Urothelium cell line (cell line): Measurements from ENCODE around the gene CYB5B.

Experiments
- DNase-seq: peaks from one replicate; pipeline ENCODE4 v3.0.0; 2011; ENCODE audit warnings: low spot score, mixed read lengths
- FAIRE-seq: peaks from 2 replicates; lab custom pipeline; 2011; peaks lifted over from hg19 to GRCh38; lab: Jason Lieb, UNC

CYB5B gene

DNA sequence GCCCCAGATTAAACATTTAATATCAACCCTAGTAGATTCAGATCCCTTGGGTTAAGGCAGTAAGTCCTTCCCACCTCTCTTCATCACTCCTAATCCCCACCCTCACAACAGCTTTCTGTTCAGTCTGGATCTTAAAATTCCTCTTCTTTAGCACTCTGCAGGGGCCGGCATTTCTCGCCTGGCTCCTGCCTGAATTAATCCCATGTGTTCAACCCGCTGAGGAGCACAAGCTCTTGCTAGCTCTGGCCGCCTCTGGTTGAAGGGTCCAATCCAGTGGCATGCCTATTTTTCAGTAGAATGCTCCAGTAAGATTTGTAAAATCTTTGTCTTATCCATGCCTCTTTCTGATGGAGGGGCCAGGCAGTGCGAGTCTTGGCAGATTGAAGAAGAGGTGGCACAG is 59.2 kb downstream of the CYB5B start:
- DNase-seq (no peak), FAIRE-seq (no peak)

GRCh38 chr16:69485361-69485760 is 60.9 kb downstream of the CYB5B start:
- FAIRE-seq (no peak), DNase-seq (no peak)

DNA sequence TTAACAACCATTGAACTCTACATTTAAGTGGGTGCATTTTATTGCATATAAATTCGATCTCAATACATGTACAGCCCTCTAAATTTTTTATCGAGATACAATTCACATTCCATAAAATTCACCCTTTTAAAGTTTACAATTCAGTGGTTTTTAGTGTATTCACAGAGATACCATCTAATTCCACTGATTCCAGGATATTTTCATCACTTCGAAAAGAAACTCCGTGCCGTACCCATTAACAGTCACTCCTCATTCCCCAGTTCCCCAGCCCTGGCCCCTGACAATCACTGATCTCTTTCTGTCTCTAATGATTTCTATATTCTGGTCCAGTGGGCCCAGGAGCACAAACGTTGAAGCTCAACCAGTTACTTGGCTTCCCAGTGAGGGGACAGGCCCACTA is 61.4 kb downstream of the CYB5B start:
- FAIRE-seq (no peak), DNase-seq (no peak)

DNA sequence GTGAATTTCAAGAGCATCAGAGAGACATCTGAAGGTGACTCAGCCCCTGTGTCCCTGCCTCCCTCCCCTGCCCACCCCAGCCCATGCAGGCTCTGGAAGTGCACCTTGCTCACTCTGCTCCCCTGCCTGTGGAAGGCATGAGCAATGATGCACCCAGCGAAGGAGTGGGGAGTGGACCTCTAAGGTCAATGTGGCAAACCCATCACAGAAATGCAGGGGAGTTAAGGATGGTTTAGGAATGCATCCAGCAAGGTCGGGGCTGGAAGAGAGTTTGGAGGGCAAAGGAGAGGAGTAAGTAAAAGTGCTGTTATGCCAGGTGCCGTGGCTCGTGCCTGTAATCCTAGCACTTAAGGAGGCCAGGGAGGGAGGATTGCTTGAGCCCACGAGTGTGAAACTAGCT is 61.9 kb downstream of the CYB5B start:
- FAIRE-seq (no peak), DNase-seq (no peak)

DNA sequence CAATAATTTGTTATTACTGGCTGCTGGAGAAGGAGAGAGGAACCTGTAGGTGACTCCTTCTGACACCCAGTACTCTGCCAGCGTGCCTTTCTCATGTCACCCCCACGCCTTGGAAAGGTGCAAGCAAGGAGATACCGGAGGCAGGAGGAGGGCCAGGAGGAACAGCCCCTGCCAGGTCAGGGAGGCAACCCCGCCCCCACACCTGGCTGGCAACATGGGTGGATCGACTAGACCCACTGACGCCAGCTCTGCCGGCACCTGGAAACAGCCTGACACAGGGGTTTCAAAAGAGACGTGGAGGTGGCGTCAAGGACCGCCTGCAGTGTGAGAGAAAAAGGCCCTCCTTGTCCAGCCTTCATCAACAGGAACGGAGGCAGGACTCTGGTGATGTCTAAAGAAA is 62.3 kb downstream of the CYB5B start:
- FAIRE-seq = no peak
- DNase-seq = no peak

- no peak for DNase-seq
- FAIRE-seq = no peak
Measured at GRCh38 chr16:69490707-69491324, 66.4 kb downstream of the CYB5B start.

GRCh38 chr16:69494991-69495392 is 70.6 kb downstream of the CYB5B start:
- FAIRE-seq = no peak
- DNase-seq = no peak

DNA sequence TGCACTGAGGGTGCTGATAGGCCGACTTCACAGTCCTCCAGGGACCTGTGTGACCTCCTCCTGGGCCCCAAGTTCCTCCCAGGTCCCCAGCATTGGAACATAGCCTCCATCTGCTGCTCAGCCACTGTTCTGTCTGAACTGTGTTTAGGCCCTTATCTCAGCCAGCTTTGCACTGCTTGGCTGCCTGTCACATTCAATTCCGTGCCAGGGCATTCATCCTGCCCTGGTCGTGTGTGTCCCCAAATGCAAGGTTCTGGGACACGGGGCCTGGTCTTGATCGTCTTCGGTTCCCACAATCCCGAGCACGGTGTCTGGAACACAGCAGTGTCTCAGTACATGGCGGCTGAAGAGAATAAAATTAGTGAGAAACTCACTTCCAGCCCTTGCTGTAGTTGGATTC is 71.4 kb downstream of the CYB5B start:
- FAIRE-seq (no peak), DNase-seq (no peak)

DNA sequence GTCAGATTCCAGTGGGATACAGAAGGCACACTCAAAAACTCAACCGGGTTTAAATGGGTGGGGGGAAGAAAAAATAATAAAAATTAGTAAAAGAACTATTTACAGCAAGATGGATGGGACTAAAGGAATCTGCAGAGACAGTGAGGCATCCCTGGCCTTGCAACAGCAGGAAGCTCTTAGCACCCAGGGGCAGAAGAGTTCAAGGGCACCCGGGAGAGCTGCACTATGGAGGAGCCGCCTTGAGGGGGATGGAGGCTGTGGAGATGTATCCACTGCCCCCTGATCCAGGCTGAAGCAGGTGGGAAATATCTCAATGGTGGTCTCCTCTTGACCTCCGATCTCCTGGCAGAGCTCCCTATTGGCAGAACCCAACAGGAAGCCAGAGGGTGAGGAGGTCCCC is 72.0 kb downstream of the CYB5B start:
- no peak for DNase-seq
- no peak for FAIRE-seq

- no peak for DNase-seq
- FAIRE-seq = no peak
Measured at GRCh38 chr16:69496896-69497295, 72.5 kb downstream of the CYB5B start.

DNA sequence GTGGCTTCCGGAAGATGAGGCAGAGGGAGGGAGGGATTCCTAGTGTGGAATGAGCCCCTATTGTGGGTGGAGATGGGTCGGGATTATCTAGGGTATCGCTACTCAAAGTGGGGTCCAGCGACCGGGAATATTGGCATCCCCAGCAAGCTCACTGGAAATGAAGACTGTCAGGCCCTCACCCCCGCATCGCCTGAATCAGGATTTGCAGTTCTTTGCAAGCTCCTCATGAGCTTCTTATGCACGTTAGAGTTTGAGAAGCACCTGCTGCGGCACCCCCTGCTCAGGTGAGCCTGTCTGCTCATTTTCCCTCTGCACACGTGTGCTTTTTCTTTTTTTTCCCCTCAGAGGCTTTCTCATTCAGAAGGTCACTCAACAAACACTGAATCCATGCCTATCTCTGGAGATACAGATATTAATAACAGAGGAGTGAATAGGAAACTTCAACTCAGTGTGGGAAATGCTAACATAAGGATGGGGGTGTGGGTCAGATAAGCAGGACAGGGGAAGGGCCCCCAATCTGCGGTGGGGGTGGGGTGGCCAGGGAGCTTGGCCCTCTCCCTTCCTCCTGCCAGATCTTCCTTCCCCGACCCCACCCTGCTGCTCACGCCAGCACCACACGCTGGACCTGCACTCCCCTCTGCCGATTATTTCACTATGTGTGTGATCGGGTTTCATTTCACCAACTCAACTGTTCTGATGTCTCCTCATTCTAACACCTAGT is 73.6 kb downstream of the CYB5B start:
- DNase-seq (no peak), FAIRE-seq (no peak)

GRCh38 chr16:69498926-69499325 is 74.5 kb downstream of the CYB5B start:
- DNase-seq (no peak), FAIRE-seq (no peak)

GRCh38 chr16:69499541-69500230 is 75.3 kb downstream of the CYB5B start:
- FAIRE-seq = no peak
- DNase-seq = no peak

DNA sequence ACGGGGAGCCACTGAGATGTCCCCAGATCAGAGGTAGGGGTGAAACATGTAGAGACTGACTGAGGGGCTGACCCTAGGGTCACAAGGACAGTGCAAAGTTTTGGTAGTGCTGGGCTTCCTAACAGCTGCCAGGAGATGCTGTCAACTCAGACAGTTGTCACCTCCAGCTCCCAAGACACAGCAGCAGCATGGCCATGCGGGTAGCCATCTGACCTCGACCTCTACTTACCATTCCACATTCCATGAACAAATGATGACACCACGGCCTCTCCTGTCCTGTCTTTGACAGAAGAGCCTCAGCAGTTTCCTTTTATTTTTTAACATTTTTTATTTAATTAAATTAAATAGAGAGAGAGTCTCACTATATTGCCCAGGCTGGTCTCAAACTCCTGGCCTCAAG is 76.1 kb downstream of the CYB5B start:
- FAIRE-seq = no peak
- no peak for DNase-seq

DNA sequence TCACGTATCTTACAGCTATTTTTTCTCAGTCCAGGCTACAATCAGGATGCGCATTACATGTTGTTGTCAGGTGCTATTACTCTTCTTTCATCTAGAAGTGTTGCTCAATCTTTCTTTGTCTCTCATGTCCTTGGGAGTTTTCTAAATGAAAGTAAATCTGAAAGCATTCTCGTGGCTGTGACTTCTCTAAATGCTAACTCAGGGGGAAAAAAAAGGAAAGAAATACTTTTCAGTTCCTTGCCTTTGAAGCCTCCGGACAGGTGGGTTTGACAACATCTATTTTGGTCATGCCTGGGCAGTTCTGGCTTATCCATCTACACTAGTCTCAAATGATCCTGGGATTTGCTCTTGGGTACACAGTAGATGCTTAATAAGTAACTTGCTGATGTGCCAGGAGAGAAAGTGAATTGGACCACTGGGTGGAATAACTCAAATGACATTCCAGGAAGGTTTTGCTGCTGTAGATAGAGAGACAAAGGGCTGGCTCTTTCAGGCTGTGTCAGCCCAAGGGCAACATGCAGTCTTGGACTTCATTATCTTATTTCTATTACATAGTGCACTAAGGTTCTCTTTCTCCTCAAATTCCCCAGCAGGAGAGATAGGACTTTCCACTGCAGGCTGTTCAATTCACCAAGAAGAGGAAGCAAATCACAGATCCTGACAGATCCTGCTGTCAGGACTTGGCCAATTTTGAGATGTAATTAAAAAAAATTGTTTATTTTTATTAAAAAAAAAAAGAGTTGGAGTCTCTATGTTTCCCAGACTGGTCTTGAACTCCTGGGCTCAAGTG is 77.7 kb downstream of the CYB5B start:
- DNase-seq (no peak), FAIRE-seq (no peak)

DNA sequence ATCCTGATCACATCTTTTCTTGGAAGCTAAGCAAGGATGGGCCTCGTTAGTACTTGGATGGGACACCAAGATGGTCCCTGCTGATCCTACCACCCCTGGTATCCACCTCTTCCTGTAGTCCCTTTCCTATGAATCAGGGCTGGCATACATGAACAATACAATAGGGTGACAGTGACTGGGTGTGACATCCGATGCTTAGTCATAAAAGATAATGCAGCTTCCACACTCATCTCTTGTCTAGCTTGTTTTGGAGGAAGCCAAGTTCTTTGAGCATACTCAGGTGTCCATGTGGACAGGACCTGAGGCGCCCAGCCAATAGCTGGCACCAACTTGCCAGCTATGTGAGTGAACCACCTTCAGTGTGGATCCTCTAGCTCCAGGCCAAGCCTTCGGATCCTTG is 78.8 kb downstream of the CYB5B start:
- DNase-seq = no peak
- FAIRE-seq = no peak

- no peak for DNase-seq
Measured at GRCh38 chr16:69508033-69508755, 83.8 kb downstream of the CYB5B start.

GRCh38 chr16:69509125-69509524 is 84.7 kb downstream of the CYB5B start:
- no peak for FAIRE-seq
- DNase-seq = no peak

More at GRCh38 chr16:69508033-69508755, 83.8 kb downstream of the CYB5B start:
- FAIRE-seq = no peak

GRCh38 chr16:69511651-69512050 is 87.2 kb downstream of the CYB5B start:
- no peak for DNase-seq
- FAIRE-seq = no peak

DNA sequence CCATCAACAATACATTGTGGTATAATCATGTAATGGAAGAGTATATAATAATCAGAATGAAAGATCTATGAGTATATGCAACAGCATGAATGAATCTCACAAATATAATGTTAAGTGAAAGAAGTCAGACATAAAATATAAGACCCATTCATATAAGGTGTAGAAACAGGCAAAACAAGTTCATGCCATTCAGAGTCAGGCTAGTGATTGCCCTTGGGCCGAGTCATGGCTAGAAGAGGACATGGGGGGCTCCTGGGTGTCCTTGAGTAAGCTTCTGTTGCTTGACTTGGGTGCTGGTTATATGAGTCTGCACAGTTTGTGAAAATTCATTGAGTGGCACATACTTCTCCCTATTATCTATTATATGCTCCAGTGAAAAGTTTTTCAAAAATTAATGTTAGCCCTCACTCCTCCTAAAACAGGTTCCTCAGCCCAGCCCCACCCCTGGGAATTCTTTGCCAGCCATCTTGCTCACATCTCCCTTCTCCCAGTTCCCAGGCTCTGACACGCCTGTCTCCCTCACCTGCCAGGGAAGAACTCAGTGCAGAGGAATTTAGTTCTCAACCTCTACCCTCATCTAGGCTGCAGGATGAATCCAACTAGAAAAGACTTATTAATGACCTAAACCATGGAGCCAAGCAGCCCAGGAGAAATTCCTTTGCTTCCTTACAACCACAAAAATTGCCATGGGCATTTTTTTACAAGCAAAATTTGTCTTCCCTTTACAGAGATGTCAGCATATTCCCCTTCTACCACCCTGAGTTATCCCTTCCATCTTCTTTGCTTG is 89.0 kb downstream of the CYB5B start:
- DNase-seq = peak; percentile 73
- FAIRE-seq = no peak
